HepG2 (cell line): ENCODE measurements around the gene HSPA1A. TPM values are rescaled to one million over a fixed set of nuclear protein-coding genes. Genes with fewer than 3 reads are reported as not detected.

Source experiments
- ETV5 ChIP-seq: IDR thresholded peaks from 2 replicates; pipeline ENCODE4 v1.6.1; 2018; ENCODE audit warnings: missing biosample characterization, missing genetic modification reagents, inconsistent platforms, borderline replicate concordance
- KAT7 ChIP-seq: IDR thresholded peaks from 2 replicates; pipeline ENCODE4 v1.6.1; 2018; ENCODE audit warnings: borderline replicate concordance, missing compliant biosample characterization
- NFE2 ChIP-seq: sonication (generic); formaldehyde crosslinking; IDR thresholded peaks from 2 replicates; pipeline ENCODE4 v1.4.0; 2020; ENCODE audit warnings: missing genetic modification reagents
- NFYC ChIP-seq: IDR thresholded peaks from 2 replicates; pipeline ENCODE4 v1.6.1; 2016; ENCODE audit warnings: missing genetic modification reagents, missing compliant biosample characterization
- POGZ ChIP-seq: sonication (generic); formaldehyde crosslinking; IDR thresholded peaks from 2 replicates; pipeline ENCODE4 v1.4.0; 2020; ENCODE audit warnings: mild to moderate bottlenecking, missing genetic modification reagents
- SMAD1 ChIP-seq: sonication (generic); formaldehyde crosslinking; IDR thresholded peaks from 2 replicates; pipeline ENCODE4 v1.4.0; 2020; ENCODE audit warnings: missing genetic modification reagents, low read depth, mild to moderate bottlenecking, borderline replicate concordance
- ZNF329 ChIP-seq: sonication (generic); formaldehyde crosslinking; IDR thresholded peaks from 2 replicates; pipeline ENCODE4 v1.9.0; 2021; ENCODE audit warnings: low read depth, mild to moderate bottlenecking, missing genetic modification reagents
- ZNF556 ChIP-seq: sonication (generic); formaldehyde crosslinking; IDR thresholded peaks from 2 replicates; pipeline ENCODE4 v1.4.0; 2020; ENCODE audit warnings: mild to moderate bottlenecking, missing genetic modification reagents, borderline replicate concordance
- ZNF703 ChIP-seq: sonication (generic); formaldehyde crosslinking; IDR thresholded peaks from 2 replicates; pipeline ENCODE4 v1.5.1; 2020; ENCODE audit warnings: missing genetic modification reagents, mild to moderate bottlenecking, moderate library complexity, borderline replicate concordance
- ZNF724P ChIP-seq: sonication (generic); formaldehyde crosslinking; IDR thresholded peaks from 2 replicates; pipeline ENCODE4 v1.8.0; 2022; ENCODE audit warnings: missing genetic modification reagents, borderline replicate concordance
- polyA plus RNA-seq, 8 experiments: library from polyadenylated mRNA; depleted of rRNA in 3 of 8; stranded (reverse) in 7 of 8; unstranded in 1 of 8; fragments of >200 nt; fragmentation: Illumina TruSeq in 4 of 8; extraction: Trizol in 4 of 8; gene quantifications; 2 replicates each; pipeline versions ENCODE4 v1.2.1 to v1.2.3, GENCODE V29; 2011 to 2016; ENCODE audit warnings: low read depth in 4 of 8, missing spikeins in 1 of 8, mixed read lengths in 1 of 8; ENCODE audit not compliant: insufficient read depth in 1 of 8
- total RNA-seq, 5 experiments: library from RNA; depleted of rRNA; stranded (reverse); fragments of >200 nt; fragmentation: Illumina TruSeq; extraction: Trizol; gene quantifications; 2 replicates each; pipeline ENCODE4 v1.2.3, GENCODE V29; 2016; ENCODE audit warnings: low read depth in 1 of 5
- TF ChIP-seq, protein P1 (sequence below): sonication (generic); formaldehyde crosslinking; conservative IDR thresholded peaks from 2 replicates; pipeline ENCODE4 v1.4.0; 2020; ENCODE audit warnings: missing genetic modification reagents
- TF ChIP-seq, protein P2 (sequence below): sonication (generic); formaldehyde crosslinking; IDR thresholded peaks from 2 replicates; pipeline ENCODE4 v1.4.0; 2020; ENCODE audit warnings: missing genetic modification reagents
- TF ChIP-seq, protein P3 (sequence below): fragments of 450-650 bp; IDR thresholded peaks from 2 replicates; pipeline ENCODE4 v1.6.1; 2017; ENCODE audit warnings: mild to moderate bottlenecking
- TF ChIP-seq, protein P4 (sequence below): sonication (generic); formaldehyde crosslinking; conservative IDR thresholded peaks from 2 replicates; pipeline ENCODE4 v1.4.0; 2020; ENCODE audit warnings: missing genetic modification reagents
- TF ChIP-seq, protein P5 (sequence below): sonication (generic); formaldehyde crosslinking; IDR thresholded peaks from 2 replicates; pipeline ENCODE4 v1.9.0; 2021; ENCODE audit warnings: missing genetic modification reagents, borderline replicate concordance

The HSPA1A gene
- total and polyA plus RNA-seq, 2 of the 13 experiments (the other 11 are each of a cell fraction or from before 2014, with no cell fraction given), result 44.5 to 85.0 TPM

DNA sequence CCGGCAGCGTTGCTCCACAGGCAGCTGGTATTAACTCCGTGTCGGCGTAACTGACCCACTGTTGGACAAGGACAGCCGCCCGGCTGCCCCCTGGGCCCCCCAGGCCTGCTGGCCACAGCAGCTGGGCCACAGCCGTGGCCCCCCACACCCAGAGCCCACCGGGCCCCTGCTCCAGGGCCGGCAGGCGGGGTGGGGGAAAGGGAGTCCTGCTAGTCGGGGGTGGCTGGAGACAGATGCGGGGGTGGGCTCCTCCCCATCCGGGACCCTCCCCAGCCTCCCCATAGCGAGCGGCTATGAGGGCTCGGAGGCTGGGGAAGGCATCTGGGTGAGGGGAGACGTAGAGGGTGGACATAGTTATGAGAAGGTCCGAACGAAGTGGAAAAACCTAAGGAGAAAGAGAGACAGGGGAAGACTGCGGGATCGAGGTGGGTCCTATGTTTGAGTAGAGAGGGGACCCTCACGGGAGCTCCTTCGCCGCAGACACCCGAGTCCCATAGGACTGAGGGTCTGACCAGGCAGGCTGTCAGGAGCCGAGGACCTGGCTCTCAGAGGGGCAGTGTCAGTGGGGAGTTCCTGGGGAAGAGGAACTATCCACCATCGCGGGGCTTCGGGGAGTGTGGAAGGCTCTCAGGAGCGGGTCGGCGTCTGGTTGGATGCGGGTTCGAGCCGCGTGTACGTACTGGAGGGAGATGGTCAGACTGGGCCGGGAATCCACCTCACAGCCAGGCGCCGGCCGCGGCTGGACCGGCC lies 20.3 kb upstream of the HSPA1A start (continued):
- TF ChIP-seq, protein P1, sequence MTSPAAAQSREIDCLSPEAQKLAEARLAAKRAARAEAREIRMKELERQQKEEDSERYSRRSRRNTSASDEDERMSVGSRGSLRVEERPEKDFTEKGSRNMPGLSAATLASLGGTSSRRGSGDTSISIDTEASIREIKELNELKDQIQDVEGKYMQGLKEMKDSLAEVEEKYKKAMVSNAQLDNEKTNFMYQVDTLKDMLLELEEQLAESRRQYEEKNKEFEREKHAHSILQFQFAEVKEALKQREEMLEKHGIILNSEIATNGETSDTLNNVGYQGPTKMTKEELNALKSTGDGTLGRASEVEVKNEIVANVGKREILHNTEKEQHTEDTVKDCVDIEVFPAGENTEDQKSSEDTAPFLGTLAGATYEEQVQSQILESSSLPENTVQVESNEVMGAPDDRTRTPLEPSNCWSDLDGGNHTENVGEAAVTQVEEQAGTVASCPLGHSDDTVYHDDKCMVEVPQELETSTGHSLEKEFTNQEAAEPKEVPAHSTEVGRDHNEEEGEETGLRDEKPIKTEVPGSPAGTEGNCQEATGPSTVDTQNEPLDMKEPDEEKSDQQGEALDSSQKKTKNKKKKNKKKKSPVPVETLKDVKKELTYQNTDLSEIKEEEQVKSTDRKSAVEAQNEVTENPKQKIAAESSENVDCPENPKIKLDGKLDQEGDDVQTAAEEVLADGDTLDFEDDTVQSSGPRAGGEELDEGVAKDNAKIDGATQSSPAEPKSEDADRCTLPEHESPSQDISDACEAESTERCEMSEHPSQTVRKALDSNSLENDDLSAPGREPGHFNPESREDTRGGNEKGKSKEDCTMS (CRISPR knock-in tag), result no peak
- TF ChIP-seq, protein P2, sequence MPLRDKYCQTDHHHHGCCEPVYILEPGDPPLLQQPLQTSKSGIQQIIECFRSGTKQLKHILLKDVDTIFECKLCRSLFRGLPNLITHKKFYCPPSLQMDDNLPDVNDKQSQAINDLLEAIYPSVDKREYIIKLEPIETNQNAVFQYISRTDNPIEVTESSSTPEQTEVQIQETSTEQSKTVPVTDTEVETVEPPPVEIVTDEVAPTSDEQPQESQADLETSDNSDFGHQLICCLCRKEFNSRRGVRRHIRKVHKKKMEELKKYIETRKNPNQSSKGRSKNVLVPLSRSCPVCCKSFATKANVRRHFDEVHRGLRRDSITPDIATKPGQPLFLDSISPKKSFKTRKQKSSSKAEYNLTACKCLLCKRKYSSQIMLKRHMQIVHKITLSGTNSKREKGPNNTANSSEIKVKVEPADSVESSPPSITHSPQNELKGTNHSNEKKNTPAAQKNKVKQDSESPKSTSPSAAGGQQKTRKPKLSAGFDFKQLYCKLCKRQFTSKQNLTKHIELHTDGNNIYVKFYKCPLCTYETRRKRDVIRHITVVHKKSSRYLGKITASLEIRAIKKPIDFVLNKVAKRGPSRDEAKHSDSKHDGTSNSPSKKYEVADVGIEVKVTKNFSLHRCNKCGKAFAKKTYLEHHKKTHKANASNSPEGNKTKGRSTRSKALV (CRISPR knock-in tag), result no peak
- no peak for TF ChIP-seq NFYC (CRISPR knock-in tag)
- no peak; the same call in 1 of the 2 replicates for TF ChIP-seq ZNF556 (CRISPR knock-in tag)
- TF ChIP-seq SMAD1 (CRISPR knock-in tag), result no peak
- no peak for TF ChIP-seq NFE2 (CRISPR knock-in tag)
- TF ChIP-seq ZNF329, result no peak
- TF ChIP-seq ZNF724P, result no peak
- TF ChIP-seq ZNF703 (CRISPR knock-in tag), result no peak
- no peak for TF ChIP-seq POGZ (CRISPR knock-in tag)
- TF ChIP-seq ETV5, result no peak
- TF ChIP-seq, protein P3, sequence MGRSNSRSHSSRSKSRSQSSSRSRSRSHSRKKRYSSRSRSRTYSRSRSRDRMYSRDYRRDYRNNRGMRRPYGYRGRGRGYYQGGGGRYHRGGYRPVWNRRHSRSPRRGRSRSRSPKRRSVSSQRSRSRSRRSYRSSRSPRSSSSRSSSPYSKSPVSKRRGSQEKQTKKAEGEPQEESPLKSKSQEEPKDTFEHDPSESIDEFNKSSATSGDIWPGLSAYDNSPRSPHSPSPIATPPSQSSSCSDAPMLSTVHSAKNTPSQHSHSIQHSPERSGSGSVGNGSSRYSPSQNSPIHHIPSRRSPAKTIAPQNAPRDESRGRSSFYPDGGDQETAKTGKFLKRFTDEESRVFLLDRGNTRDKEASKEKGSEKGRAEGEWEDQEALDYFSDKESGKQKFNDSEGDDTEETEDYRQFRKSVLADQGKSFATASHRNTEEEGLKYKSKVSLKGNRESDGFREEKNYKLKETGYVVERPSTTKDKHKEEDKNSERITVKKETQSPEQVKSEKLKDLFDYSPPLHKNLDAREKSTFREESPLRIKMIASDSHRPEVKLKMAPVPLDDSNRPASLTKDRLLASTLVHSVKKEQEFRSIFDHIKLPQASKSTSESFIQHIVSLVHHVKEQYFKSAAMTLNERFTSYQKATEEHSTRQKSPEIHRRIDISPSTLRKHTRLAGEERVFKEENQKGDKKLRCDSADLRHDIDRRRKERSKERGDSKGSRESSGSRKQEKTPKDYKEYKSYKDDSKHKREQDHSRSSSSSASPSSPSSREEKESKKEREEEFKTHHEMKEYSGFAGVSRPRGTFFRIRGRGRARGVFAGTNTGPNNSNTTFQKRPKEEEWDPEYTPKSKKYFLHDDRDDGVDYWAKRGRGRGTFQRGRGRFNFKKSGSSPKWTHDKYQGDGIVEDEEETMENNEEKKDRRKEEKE, result no peak
- TF ChIP-seq, protein P4, sequence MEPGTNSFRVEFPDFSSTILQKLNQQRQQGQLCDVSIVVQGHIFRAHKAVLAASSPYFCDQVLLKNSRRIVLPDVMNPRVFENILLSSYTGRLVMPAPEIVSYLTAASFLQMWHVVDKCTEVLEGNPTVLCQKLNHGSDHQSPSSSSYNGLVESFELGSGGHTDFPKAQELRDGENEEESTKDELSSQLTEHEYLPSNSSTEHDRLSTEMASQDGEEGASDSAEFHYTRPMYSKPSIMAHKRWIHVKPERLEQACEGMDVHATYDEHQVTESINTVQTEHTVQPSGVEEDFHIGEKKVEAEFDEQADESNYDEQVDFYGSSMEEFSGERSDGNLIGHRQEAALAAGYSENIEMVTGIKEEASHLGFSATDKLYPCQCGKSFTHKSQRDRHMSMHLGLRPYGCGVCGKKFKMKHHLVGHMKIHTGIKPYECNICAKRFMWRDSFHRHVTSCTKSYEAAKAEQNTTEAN (CRISPR knock-in tag), result no peak
- TF ChIP-seq KAT7 (CRISPR knock-in tag), result peak; percentile 22; the same call in 1 of the 2 replicates
- TF ChIP-seq, protein P5, sequence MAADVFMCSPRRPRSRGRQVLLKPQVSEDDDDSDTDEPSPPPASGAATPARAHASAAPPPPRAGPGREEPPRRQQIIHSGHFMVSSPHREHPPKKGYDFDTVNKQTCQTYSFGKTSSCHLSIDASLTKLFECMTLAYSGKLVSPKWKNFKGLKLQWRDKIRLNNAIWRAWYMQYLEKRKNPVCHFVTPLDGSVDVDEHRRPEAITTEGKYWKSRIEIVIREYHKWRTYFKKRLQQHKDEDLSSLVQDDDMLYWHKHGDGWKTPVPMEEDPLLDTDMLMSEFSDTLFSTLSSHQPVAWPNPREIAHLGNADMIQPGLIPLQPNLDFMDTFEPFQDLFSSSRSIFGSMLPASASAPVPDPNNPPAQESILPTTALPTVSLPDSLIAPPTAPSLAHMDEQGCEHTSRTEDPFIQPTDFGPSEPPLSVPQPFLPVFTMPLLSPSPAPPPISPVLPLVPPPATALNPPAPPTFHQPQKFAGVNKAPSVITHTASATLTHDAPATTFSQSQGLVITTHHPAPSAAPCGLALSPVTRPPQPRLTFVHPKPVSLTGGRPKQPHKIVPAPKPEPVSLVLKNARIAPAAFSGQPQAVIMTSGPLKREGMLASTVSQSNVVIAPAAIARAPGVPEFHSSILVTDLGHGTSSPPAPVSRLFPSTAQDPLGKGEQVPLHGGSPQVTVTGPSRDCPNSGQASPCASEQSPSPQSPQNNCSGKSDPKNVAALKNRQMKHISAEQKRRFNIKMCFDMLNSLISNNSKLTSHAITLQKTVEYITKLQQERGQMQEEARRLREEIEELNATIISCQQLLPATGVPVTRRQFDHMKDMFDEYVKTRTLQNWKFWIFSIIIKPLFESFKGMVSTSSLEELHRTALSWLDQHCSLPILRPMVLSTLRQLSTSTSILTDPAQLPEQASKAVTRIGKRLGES (CRISPR knock-in tag), result no peak
